Esophagus squamous epithelium (tissue), 5 donors: ENCODE measurements around the gene DUSP7. TPM values are rescaled to one million over a fixed set of nuclear protein-coding genes. Genes with fewer than 3 reads are reported as not detected.

Source experiments
- DNase-seq: peaks from one replicate; lab custom pipeline; 2025; lab: John Stamatoyannopoulos, UW
- H3K27ac ChIP-seq, 4 donors: fragments of 200-600 bp; sonication (generic); one replicate each; pipeline ENCODE4 v1.5.1; 2016 to 2019; ENCODE audit warnings: mild to moderate bottlenecking in 1 of 4
- H3K27me3 ChIP-seq, 4 donors: fragments of 200-600 bp; sonication (generic); 1 replicate in 3 of 4; 2 replicates in 1 of 4; pipeline versions ENCODE4 v1.5.1 to v1.6.0; 2017 to 2021; ENCODE audit warnings: antibody characterized with exemption in 1 of 4
- H3K36me3 ChIP-seq, 3 donors: fragments of 200-600 bp; sonication (generic); one replicate each; pipeline ENCODE4 v1.5.1; 2016 to 2019
- H3K4me1 ChIP-seq, 3 donors: fragments of 200-600 bp; sonication (generic); one replicate each; pipeline ENCODE4 v1.5.1; 2017 to 2019
- H3K4me3 ChIP-seq, 4 donors: fragments of 200-600 bp; sonication (generic); 1 replicate in 3 of 4; 2 replicates in 1 of 4; pipeline ENCODE4 v1.5.1; 2016 to 2019; ENCODE audit warnings: mild to moderate bottlenecking in 2 of 4, moderate library complexity in 1 of 4
- H3K9me3 ChIP-seq, 3 donors: fragments of 200-600 bp; sonication (generic); one replicate each; pipeline ENCODE4 v1.5.1; 2016 to 2019
- CTCF ChIP-seq, 6 experiments: fragments of 450-650 bp in 4 of 6; fragments of 200-600 bp in 2 of 6; sonication (generic) in 2 of 6; IDR thresholded peaks; one replicate each; pipeline ENCODE4 v1.5.1; 2016 to 2019; ENCODE audit warnings: antibody characterized with exemption in 6 of 6, mild to moderate bottlenecking in 4 of 6, moderate library complexity in 4 of 6
- POLR2A ChIP-seq, 4 donors: fragments of 450-650 bp; IDR thresholded peaks; one replicate each; pipeline ENCODE4 v1.6.1; 2017; ENCODE audit warnings: antibody characterized with exemption in 4 of 4, mild to moderate bottlenecking in 4 of 4, moderate library complexity in 3 of 4
- WGBS, 2 donors: methylation state at CpG; one replicate each; pipeline ENCODE4 v1.1.5; 2018; 5-methylcytosine and 5-hydroxymethylcytosine counted together
- intact Hi-C: fragments of 100-400 bp; cut with DNase I; formaldehyde crosslinking; loops from one replicate; pipeline ENCODE4 v1.15.0; 2022
- total RNA-seq, 4 donors: library from RNA; depleted of rRNA; stranded (reverse); fragments of >200 nt; gene quantifications; one replicate each; pipeline ENCODE4 v1.1.0, GENCODE V29; 2016
- donor health status: DM: yes; HTN: yes; CAD: no.

Gene DUSP7
- total RNA-seq, 4 donors from 2014 or later = 49.3 to 105 (median 62.1) TPM

- TF ChIP-seq CTCF (IDR thresholded peaks at IDR 0.05) (no peak), POLR2A (IDR thresholded peaks at IDR 0.05) (no peak)
- Histone ChIP-seq H3K4me3 (no peak overlapping the region), H3K27me3 (no peaks in the 10 kb centered on the region), H3K9me3 (no peaks in the 10 kb centered on the region), H3K27ac (no peak overlapping the region), H3K4me1 (peaks cover 32 to 84% (median 44%) of the 10 kb centered on the region in 3 donors), H3K36me3 (no peaks in the 10 kb centered on the region)
- no peak for DNase-seq
- intact Hi-C loops = no loop called here
- WGBS, 2 donors = 86 to 91% methylated on average over 1 to 9 of the region's 12 CpGs
Observed at GRCh38 chr3:52068730-52069129, 12.4 kb upstream of the DUSP7 start.

DNA sequence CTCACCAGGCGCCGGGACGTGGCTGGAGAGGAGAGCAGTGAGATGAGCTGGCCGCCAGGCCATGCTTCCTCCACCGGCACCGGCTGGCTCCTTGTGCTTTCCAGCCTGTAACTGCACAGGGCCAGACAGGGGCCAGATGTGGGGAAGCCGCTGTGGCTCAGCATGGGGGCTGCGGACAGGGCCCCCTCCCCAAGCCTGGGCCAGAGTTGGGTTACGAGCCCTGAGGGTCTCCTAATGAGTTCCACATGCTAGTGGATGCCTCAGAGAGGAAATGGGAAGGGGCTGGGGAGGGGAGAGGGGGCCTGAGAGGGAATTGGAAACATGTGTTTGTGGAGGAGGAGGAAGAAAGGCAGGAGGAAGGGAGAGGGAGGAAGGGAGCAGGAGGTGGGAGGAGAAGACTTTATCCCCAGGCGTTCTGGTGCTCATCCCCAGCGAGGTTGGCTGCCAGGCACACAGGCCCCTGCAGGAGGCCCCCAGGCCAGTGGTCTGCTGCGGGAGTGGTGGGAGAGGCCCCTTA, 11.7 kb upstream of the DUSP7 start:
- H3K4me3 ChIP-seq = no peak overlapping the region
- no peak for DNase-seq
- H3K27me3 ChIP-seq = no peaks in the 10 kb centered on the region
- H3K27ac ChIP-seq = peak overlapping the region in 3 of 4 donors; percentile 12 to 60 (median 14)
- H3K36me3 ChIP-seq = no peaks in the 10 kb centered on the region
- peaks cover 36 to 91% (median 46%) of the 10 kb centered on the region in 3 donors for H3K4me1 ChIP-seq
- TF ChIP-seq CTCF (IDR thresholded peaks at IDR 0.05) (no peak), POLR2A (IDR thresholded peaks at IDR 0.05) (no peak)
- 82 to 87% methylated on average over 3 to 12 of the region's 12 CpGs for WGBS, 2 donors
- intact Hi-C loops = no loop called here
- H3K9me3 ChIP-seq = no peaks in the 10 kb centered on the region

- H3K4me3 ChIP-seq = no peak overlapping the region
- TF ChIP-seq POLR2A (IDR thresholded peaks at IDR 0.05) (no peak), CTCF (IDR thresholded peaks at IDR 0.05) (no peak)
- H3K27me3 ChIP-seq = no peaks in the 10 kb centered on the region
- 53 to 78% methylated on average over 3 to 4 of the region's 4 CpGs for WGBS, 2 donors
- intact Hi-C loops = no loop called here
- peak overlapping the region; percentile 10 to 86 (median 36) for H3K27ac ChIP-seq
- H3K9me3 ChIP-seq = no peaks in the 10 kb centered on the region
- DNase-seq = no peak
- H3K4me1 ChIP-seq = peaks cover 42 to 97% (median 52%) of the 10 kb centered on the region in 3 donors
- H3K36me3 ChIP-seq = no peaks in the 10 kb centered on the region
Observed at GRCh38 chr3:52067526-52067925, 11.2 kb upstream of the DUSP7 start.

DNA sequence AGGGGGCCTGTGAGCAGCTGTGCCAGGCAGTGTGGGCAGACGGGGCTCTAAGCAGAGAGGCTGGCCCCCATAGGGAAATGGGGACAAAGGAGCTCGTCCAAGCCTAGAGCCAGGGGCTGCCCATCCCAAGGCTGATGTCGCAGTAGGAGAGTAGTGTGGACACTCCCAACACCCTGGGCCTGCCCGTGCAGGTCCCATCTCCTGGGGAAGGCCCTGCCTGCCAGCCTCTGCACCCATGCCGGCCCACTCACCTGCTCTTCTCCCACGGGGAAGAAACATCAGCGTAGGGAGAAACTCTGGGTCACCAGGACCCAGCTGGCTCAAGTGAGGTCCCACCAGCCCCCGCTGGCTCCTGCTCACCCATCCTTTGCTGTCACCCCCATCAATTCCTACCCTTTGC, 10.7 kb upstream of the DUSP7 start:
- Histone ChIP-seq H3K4me1 (peaks cover 45 to 98% (median 57%) of the 10 kb centered on the region in 3 donors), H3K27me3 (no peaks in the 10 kb centered on the region), H3K9me3 (no peaks in the 10 kb centered on the region), H3K36me3 (no peaks in the 10 kb centered on the region), H3K4me3 (no peak overlapping the region), H3K27ac (peak overlapping the region in 3 of 4 donors; percentile 60 to 86 (median 81))
- no peak for DNase-seq
- TF ChIP-seq CTCF (IDR thresholded peaks at IDR 0.05) = no peak
- no peak for TF ChIP-seq POLR2A (IDR thresholded peaks at IDR 0.05)
- WGBS, 2 donors = 68 to 80% methylated on average over 2 to 3 of the region's 8 CpGs
- intact Hi-C loops = no loop called here

DNA sequence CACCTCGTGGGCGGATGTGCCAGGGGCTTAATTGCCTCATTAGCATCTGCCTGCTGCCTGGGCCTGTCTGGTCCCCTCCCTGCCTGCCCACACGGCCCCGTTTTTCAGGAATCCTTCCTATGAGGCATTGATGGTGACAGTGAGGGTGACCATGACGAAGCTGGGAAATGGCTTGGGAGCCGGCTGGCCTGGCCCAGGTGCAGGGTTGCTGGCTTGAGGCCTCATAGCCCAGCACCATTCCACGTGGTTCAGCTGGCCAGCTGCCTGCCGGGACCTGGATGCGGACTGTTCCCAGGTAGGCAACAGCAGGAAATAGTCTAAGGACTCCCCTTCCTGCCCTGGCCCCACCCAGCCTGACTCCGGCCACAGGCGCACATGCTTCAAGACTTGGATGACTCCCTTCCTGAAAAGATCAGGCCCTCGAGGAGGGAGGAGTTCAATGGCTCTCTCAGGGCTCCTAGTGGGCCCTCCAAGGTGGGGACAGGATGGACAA, 8.9 kb upstream of the DUSP7 start:
- WGBS, 2 donors = 22 to 64% methylated on average over 4 to 5 of the region's 12 CpGs
- Histone ChIP-seq H3K4me3 (no peak overlapping the region), H3K27ac (peak overlapping the region; percentile 81 to 86 (median 85)), H3K36me3 (no peaks in the 10 kb centered on the region), H3K27me3 (no peaks in the 10 kb centered on the region), H3K4me1 (peaks cover 44 to 98% (median 69%) of the 10 kb centered on the region in 3 donors), H3K9me3 (no peaks in the 10 kb centered on the region)
- intact Hi-C loops = no loop called here
- DNase-seq = no peak
- TF ChIP-seq CTCF (IDR thresholded peaks at IDR 0.05) (no peak), POLR2A (IDR thresholded peaks at IDR 0.05) (peak in 1 of 4 donors; percentile 5)
